HG02759 (cell line): ENCODE measurements around the gene CEP97.
"Not testable (repeated sequence)": the region's sequence is repeated elsewhere in the genome, so short reads cannot be mapped to it uniquely, and the experiment has no call there.

Experiments
- ATAC-seq: cut with Tn5 transposase; IDR thresholded peaks from one replicate; pipeline ENCODE4 v1.9.1; 2021; ENCODE audit warnings: mild to moderate bottlenecking, moderate library complexity; ENCODE audit not compliant: unreplicated experiment

The CEP97 gene, protein sequence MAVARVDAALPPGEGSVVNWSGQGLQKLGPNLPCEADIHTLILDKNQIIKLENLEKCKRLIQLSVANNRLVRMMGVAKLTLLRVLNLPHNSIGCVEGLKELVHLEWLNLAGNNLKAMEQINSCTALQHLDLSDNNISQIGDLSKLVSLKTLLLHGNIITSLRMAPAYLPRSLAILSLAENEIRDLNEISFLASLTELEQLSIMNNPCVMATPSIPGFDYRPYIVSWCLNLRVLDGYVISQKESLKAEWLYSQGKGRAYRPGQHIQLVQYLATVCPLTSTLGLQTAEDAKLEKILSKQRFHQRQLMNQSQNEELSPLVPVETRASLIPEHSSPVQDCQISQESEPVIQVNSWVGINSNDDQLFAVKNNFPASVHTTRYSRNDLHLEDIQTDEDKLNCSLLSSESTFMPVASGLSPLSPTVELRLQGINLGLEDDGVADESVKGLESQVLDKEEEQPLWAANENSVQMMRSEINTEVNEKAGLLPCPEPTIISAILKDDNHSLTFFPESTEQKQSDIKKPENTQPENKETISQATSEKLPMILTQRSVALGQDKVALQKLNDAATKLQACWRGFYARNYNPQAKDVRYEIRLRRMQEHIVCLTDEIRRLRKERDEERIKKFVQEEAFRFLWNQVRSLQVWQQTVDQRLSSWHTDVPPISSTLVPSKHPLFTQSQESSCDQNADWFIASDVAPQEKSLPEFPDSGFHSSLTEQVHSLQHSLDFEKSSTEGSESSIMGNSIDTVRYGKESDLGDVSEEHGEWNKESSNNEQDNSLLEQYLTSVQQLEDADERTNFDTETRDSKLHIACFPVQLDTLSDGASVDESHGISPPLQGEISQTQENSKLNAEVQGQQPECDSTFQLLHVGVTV

DNA sequence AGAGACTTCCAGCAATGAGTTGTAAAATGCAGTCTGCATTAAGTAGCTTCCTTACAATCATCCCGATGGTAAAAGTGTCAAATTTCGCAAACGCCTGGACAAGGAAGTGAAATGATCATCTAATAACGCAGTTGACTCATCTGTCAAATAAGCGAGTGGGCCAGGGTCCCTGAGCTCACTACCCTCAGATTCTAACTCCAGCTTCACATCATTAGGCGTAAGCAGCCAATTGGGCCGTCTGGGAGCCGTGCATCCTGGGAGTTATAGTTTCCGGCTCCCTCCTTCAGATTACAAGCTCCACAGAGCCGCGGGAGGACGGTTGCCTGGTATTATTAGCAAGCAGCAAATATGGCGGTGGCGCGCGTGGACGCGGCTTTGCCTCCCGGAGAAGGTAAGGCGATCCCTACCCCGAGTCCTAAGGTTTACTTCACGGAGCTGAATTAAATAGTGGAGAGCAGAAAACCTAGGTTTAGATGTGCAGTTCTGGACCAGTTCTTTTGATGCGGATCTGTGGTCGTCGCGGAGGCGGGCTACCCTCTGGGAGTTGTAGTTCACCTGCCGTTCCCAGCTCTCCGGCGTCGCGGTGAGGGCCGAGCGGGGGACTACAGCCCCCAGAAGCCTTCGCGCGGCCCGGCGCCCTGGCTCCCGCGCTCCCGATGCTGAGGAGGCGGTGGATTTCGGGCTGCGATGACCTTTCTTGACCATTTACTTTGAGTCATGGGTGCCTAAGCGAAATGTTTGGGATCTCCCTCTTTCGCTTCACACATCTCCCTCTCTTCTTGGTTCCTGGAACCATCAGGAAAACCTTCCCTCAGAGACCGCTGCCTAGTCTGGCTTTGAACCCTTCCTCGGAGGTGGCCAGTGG, at the start of gene CEP97:
Gene CEP97, plus strand, starts transcription at position 286 of the 865 bp plus-strand sequence. Its CDS starts 63 bp downstream, at position 349.
- ATAC-seq = peak; percentile 94

GRCh38 chr3:101675709-101676215, 48.7 kb upstream of the CEP97 start:
- ATAC-seq = no peak

DNA sequence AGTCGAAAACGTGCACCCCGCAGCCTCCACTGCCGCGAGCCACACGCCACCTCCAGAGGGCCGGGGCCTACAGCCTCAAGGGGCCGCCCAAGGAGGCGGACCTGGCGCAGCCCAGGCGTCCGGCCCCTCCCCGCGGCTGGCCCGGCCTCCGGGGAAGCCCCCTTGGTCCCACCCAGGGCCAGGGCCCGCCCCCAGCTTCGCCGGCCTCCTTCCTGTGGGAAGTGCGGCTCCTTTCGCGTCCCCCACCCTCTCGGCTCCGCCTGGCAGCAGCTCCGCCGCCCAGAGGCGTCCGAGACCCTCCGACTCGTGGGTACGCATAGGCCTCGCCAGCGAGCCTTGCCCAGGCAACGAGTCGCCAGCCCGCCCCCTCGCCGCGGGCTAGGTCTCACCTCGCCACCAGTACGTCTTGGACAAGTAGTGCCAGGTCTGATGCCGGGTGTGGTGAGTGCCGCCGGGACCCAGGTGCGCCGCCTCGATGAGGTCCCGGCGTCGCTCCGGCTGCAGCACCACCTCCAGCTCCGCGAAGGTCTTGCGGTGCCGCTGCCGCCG, 48.1 kb upstream of the CEP97 start:
- ATAC-seq = peak; percentile 84

DNA sequence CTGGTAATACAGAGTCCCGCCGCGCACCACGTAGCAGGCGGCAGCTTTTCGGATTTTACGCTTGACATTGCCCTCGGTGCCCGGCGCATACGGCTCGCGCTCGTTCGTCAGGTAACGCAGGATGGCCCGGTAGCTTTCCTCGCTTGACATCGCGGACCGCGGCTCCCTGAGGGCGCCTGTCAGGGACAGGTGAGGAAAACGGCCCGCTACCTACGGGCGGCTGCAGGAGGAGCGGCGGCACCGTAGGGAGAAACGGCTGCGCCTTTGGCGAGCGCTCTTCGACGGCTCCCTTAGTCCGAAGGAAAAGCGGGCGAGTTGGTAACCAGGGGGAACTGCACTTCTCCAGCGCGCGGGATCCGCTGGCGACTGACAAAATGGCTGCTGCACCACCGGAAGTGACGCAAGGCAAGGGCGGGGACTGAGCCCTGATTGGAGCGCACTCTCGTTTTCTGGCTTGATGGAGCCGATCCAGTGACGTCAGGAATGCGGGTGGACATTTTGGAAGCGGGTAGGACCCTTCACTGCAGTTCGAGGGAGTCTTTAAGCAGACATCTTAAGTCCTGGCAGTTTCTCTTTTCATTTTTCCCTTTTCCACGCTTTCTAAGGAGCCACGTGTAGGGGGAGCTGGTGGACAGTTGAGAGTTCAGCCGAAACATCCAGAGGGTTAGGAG, 47.5 kb upstream of the CEP97 start, which contains the start of gene ZBTB11:
Gene ZBTB11, minus strand, starts transcription at position 368 of the 671 bp plus-strand sequence. Its CDS starts 218 bp downstream, at position 150.
- peak; percentile 67 for ATAC-seq

- ATAC-seq = no peak
Observed at GRCh38 chr3:101677436-101678286, 46.8 kb upstream of the CEP97 start.

DNA sequence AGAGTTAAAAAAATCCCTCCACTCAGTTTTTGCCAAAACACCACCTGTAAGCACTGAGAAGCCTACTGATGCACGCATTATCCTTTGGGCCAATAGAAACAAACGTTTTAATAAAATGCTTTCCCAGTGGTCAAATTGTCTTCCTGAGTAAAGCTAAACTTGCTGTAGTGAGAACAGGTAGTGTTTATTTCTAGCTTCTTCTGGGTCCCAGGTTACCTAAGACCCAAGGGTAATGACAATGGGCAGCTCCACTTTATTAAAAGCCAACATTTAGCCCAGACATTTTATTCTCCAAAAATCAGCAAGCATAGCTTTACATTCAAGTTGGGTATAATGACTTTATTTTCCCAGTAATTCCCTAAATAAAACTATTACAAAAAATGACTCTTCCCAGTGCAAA, 45.6 kb upstream of the CEP97 start:
- not testable (repeated sequence) for ATAC-seq

- no peak for ATAC-seq
Observed at GRCh38 chr3:101680466-101680865, 43.9 kb upstream of the CEP97 start.

DNA sequence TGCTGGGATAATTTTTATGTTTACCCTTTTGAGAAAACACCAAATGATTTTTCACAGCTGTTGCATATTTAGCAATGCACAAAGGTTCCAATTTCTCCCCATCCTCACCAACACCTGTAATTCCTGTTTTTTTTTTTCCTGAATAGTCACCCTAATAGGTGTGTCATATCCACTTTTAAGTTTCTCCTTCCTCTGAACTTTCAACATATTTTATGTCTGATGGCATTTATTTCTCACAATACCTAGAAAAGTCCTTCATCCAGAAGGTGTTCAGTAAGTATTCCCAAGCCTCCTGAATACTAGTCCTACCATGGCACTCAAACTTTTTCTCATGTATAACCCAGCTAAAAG, 39.4 kb upstream of the CEP97 start:
- no peak for ATAC-seq

GRCh38 chr3:101685870-101686307, 38.5 kb upstream of the CEP97 start:
- ATAC-seq = peak; percentile 5

DNA sequence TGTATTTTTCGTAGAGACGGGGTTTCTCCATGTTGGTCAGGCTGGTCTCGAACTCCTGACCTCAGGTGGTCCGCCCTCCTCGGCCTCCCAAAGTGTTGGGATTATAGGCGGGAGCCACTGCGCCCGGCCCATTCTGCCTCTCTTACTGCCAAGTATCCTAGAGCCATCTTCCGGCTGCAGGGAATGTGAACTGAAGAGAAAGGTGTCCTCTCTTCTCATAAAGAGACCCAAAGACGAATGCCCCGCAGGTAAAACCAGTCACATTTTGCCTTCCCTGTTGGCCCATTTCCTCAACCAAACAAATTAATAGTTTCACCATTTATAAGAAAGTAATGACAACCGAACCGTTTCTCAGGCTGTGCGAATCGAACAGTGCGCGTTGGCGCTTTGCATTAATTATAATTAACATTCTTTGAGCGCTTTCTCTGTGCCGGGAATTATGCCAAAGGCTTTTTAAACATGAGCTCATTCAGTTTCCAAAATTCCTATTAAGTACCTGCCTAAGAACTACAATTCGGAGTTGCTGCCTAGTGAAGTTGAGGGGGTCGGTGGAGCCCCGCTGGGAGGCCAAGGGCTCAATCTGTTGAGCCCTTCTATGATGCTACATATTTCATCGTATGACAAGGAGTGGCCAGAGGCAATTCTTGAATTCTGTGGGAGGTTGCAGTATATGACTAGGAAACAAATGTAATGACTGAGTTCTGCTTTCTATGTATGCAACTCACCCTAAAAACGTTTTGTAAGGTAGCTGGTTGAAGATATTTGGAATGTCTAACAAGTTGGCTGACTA, 37.1 kb upstream of the CEP97 start:
- ATAC-seq = no peak

GRCh38 chr3:101689286-101689685, 35.1 kb upstream of the CEP97 start:
- no peak for ATAC-seq

- ATAC-seq = peak; percentile 61
Observed at GRCh38 chr3:101690972-101691371, 33.4 kb upstream of the CEP97 start.

DNA sequence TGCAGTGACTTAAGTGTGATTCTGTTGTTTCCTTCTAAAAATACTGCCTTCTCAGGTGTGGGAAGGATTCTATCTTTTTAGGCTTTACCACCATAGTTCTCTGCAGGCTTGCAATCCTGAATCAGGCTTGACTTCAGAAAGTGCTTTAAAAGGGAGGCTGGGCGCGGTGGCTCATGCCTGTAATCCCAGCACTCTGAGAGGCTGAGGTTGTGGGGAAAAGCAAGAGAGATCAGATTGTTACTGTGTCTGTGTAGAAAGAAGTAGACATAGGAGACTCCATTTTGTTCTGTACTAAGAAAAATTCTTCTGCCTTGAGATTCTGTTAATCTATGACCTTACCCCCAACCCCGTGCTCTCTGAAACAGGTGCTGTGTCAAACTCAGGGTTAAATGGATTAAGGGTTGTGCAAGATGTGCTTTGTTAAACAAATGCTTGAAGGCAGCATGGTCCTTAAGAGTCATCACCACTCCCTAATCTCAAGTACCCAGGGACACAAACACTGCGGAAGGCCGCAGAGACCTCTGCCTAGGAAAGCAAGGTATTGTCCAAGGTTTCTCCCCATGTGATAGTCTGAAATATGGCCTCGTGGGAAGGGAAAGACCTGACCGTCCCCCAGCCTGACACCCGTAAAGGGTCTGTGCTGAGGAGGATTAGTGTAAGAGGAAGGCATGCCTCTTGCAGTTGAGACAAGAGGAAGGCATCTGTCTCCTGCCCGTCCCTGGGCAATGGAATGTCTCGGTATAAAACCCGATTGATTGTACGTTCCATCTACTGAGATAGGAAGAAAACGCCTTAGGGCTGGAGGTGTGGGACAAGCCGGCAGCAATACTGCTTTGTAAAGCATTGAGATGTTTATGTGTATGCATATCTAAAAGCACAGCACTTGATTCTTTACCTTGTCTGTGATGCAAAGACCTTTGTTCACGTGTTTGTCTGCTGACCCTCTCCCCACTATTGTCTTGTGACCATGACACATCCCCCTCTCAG, 32.4 kb upstream of the CEP97 start:
- ATAC-seq = not testable (repeated sequence)

DNA sequence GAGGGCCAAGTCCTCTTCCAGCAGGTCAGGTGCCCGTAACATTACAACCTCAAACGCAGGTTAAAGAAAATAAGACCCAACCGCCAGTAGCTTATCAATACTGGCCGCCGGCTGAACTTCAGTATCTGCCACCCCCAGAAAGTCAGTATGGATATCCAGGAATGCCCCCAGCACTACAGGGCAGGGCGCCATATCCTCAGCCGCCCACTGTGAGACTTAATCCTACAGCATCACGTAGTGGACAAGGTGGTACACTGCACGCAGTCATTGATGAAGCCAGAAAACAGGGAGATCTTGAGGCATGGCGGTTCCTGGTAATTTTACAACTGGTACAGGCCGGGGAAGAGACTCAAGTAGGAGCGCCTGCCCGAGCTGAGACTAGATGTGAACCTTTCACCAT, 30.9 kb upstream of the CEP97 start:
- ATAC-seq = peak; percentile 35

- ATAC-seq = not testable (repeated sequence)
Observed at GRCh38 chr3:101694836-101695235, 29.6 kb upstream of the CEP97 start.

DNA sequence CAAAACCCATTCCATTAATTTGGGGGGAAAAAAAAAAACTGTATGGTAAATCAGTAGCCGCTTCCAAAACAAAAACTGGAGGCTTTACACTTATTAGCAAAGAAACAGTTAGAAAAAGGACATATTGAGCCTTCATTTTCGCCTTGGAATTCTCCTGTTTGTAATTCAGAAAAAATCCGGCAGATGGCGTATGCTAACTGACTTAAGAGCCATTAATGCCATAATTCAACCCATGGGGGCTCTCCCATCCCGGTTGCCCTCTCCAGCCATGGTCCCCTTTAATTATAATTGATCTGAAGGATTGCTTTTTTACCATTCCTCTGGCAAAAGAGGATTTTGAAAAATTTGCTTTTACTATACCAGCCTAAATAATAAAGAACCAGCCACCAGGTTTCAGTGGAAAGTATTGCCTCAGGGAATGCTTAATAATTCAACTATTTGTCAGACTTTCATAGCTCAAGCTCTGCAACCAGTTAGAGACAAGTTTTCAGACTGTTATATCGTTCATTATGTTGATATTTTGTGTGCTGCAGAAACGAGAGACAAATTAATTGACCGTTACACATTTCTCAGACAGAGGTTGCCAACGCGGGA, 28.5 kb upstream of the CEP97 start:
- ATAC-seq = no peak
